BE2C (cell line): ENCODE results near the gene VPS26C.

Experiments used
- DNase-seq: peaks from one replicate; pipeline ENCODE4 v3.0.0-alpha.2; 2020
- H3K27me3 ChIP-seq: fragments of 250-450 bp; sonication (Bioruptor Pico); 2 replicates; pipeline ENCODE4 v1.5.1; 2020; ENCODE audit warnings: mild to moderate bottlenecking
- H3K36me3 ChIP-seq: fragments of 250-450 bp; sonication (Bioruptor Pico); 2 replicates; pipeline ENCODE4 v1.5.1; 2020; ENCODE audit warnings: mild to moderate bottlenecking
- H3K4me1 ChIP-seq: fragments of 250-450 bp; sonication (Bioruptor Pico); 2 replicates; pipeline ENCODE4 v1.5.1; 2020
- H3K4me3 ChIP-seq: 2 replicates; pipeline ENCODE4 v1.5.1; 2011; ENCODE audit warnings: low read depth, low read length
- H3K9me3 ChIP-seq: fragments of 250-450 bp; sonication (Bioruptor Pico); 2 replicates; pipeline ENCODE4 v1.5.1; 2020
- TF ChIP-seq, protein P1 (sequence below): IDR thresholded peaks from 2 replicates; pipeline ENCODE4 v1.5.1; 2012; ENCODE audit warnings: mild to moderate bottlenecking, low read depth, low read length

VPS26C gene

DNA sequence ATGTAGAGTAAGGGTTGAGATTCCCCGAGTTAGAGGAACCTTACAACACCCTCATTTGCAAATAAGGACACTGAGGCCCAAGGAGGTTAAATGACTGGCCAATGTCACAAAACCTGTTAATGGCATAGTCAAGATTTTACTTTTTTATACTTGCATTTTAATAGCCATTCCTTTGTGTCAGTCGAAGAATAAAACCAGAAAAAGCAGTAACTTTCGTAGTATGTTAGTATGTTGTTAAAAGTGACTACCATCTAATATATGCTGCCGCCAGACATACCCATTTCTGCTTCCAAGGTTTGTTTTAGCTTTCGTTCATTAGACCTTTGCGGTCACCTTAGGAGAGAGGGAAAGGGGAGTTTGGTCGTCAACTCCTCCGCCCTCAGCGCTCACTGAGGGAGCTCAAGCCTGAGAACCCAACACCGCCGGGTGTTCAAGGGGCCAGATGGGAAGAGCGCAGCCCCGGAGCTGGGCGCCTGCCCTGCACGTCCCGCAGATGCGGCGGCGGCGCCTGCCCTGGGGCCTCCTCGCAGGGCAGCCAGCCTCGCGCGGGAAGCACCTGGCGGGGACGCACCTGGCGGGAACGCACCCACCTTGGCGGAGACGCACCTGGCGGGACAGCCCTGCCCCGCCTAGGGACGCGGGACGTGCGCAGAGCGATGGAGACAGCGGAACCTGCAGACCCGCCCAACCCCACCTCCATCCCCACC lies 466 bp downstream of the VPS26C start:
- H3K4me3 ChIP-seq: peak overlapping the region; percentile 83
- H3K36me3 ChIP-seq: no peaks in the 10 kb centered on the region
- TF ChIP-seq, protein P1, sequence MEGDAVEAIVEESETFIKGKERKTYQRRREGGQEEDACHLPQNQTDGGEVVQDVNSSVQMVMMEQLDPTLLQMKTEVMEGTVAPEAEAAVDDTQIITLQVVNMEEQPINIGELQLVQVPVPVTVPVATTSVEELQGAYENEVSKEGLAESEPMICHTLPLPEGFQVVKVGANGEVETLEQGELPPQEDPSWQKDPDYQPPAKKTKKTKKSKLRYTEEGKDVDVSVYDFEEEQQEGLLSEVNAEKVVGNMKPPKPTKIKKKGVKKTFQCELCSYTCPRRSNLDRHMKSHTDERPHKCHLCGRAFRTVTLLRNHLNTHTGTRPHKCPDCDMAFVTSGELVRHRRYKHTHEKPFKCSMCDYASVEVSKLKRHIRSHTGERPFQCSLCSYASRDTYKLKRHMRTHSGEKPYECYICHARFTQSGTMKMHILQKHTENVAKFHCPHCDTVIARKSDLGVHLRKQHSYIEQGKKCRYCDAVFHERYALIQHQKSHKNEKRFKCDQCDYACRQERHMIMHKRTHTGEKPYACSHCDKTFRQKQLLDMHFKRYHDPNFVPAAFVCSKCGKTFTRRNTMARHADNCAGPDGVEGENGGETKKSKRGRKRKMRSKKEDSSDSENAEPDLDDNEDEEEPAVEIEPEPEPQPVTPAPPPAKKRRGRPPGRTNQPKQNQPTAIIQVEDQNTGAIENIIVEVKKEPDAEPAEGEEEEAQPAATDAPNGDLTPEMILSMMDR: no peak
- peaks cover 8% of the 10 kb centered on the region; the same call in 1 of the 2 replicates for H3K4me1 ChIP-seq
- no peaks in the 10 kb centered on the region for H3K9me3 ChIP-seq
- no peaks in the 10 kb centered on the region for H3K27me3 ChIP-seq
- DNase-seq: peak; percentile 54

- Histone ChIP-seq H3K9me3 (no peaks in the 10 kb centered on the region), H3K4me1 (peaks cover 8% of the 10 kb centered on the region; the same call in 1 of the 2 replicates), H3K27me3 (no peaks in the 10 kb centered on the region), H3K36me3 (no peaks in the 10 kb centered on the region), H3K4me3 (no peak overlapping the region)
- no peak for DNase-seq
- TF ChIP-seq, protein P1: no peak
These were observed 2.3 kb downstream of the VPS26C start for GRCh38 chr21:37264808-37265207.

GRCh38 chr21:37263827-37264600 lies 3.1 kb downstream of the VPS26C start:
- TF ChIP-seq, protein P1: no peak
- no peak for DNase-seq
- no peaks in the 10 kb centered on the region for H3K9me3 ChIP-seq
- H3K36me3 ChIP-seq: no peaks in the 10 kb centered on the region
- H3K4me1 ChIP-seq: peaks cover 5% of the 10 kb centered on the region; the same call in 1 of the 2 replicates
- H3K4me3 ChIP-seq: no peak overlapping the region
- no peaks in the 10 kb centered on the region for H3K27me3 ChIP-seq

DNA sequence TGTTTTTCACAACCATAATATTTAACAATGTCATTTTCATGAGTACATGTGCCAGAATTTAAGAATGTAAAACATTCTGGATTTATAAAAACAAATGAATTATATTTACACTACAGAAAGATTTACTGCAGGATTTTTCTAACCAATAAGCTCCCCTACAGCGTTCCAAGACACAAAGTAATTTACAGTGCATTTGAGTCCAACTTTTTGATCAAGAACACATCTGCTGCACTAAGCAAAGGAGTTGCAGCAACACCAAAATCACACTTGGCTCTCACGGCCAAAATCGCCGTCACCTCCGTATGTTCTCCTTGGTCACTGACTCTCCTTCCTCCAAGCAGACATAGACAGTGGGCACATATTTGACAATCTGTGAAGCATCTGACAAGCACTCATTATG lies 7.7 kb downstream of the VPS26C start:
- no peaks in the 10 kb centered on the region for H3K27me3 ChIP-seq
- TF ChIP-seq, protein P1: no peak
- DNase-seq: no peak
- no peaks in the 10 kb centered on the region for H3K9me3 ChIP-seq
- no peaks in the 10 kb centered on the region for H3K36me3 ChIP-seq
- H3K4me3 ChIP-seq: no peak overlapping the region
- H3K4me1 ChIP-seq: no peaks in the 10 kb centered on the region; the same call in 1 of the 2 replicates

DNA sequence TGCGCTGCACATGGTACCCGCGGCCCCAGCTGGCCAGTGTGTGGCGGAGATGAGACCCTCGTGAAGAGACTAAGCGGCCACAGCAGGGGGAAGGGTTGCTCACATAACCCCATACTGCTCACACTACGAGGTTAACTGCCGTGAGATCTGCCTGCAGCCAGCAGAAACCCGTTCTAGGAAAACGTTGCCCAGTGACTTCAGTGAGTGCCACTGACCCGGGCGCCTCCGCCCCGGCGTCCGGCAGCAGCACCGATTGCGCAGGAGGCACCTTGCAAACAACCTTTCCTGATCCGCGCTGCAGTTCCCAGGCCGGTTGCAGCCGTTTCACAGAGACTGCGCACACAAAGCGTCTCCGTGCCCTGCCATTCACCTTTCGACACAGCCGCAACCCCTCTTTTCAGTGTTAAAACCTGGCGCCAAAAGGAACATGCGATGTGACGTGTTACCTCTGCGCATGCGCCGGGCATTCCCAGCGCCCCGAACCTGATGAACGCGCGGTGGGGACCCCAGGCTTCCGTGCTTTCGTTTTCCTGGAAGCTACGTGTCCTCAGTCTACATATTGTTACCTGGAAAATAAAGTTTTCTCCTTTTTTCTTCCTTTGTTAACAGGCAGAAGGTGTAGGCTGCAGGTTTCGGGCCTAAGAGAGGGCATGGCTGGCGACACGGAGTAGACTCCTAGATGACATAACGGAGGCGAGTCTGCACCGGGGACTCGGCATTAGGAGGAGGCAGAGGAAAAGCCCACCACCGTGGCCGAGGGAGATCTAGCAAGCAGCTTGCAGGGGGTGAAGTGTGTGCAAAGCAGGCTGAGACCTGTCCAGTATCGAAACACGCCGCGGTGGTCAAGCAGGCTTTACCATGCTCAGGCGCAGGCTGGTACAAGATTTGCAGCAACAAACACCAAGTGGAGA lies 8.9 kb downstream of the VPS26C start:
- peak overlapping the region; percentile 76 for H3K4me3 ChIP-seq
- no peaks in the 10 kb centered on the region for H3K27me3 ChIP-seq
- DNase-seq: peak; percentile 68
- no peaks in the 10 kb centered on the region for H3K9me3 ChIP-seq
- TF ChIP-seq, protein P1: 0 out of 2 replicates have a peak, but pooled peaks have one; percentile 21
- no peaks in the 10 kb centered on the region for H3K36me3 ChIP-seq
- H3K4me1 ChIP-seq: no peaks in the 10 kb centered on the region; the same call in 1 of the 2 replicates
